Natural killer cell (primary cell): ENCODE results near the gene RXRA. TPM values are rescaled to one million over a fixed set of nuclear protein-coding genes. Genes with fewer than 3 reads are reported as not detected.

Experiments used
- ATAC-seq, 3 donors: fragments of 150-1000 bp in 2 of 3; fragments of 200-7000 bp in 1 of 3; cut with Tn5 transposase; 1 replicate in 1 of 3; 2 replicates in 2 of 3; pipeline ENCODE4 v1.10.0; 2021; ENCODE audit warnings: mild to moderate bottlenecking in 2 of 3, moderate library complexity in 2 of 3
- DNase-seq, 2 donors: peaks; one replicate each; pipeline versions ENCODE4 v3.0.0 to v3.0.0-alpha.2; 2013 to 2021; ENCODE audit warnings: mixed read lengths in 1 of 2
- H3K27ac ChIP-seq: one replicate; pipeline ENCODE4 v1.5.1; 2013; ENCODE audit warnings: mild to moderate bottlenecking, low read length
- H3K27me3 ChIP-seq: one replicate; pipeline ENCODE4 v1.6.1; 2013; ENCODE audit warnings: low read length; ENCODE audit not compliant: control insufficient read depth, insufficient read depth
- H3K36me3 ChIP-seq: one replicate; pipeline ENCODE4 v1.6.1; 2013; ENCODE audit warnings: low read length; ENCODE audit not compliant: control insufficient read depth, insufficient read depth
- H3K4me1 ChIP-seq: one replicate; pipeline ENCODE4 v1.6.1; 2013; ENCODE audit warnings: low read length; ENCODE audit not compliant: control insufficient read depth, insufficient read depth
- H3K4me3 ChIP-seq: one replicate; pipeline ENCODE4 v1.5.1; 2013; ENCODE audit warnings: low read length
- H3K9me3 ChIP-seq: one replicate; pipeline ENCODE4 v1.6.1; 2013; ENCODE audit warnings: low read length; ENCODE audit not compliant: control insufficient read depth, insufficient read depth
- H3K27ac Mint-ChIP-seq, 2 donors: one replicate each; pipeline ENCODE4 v1.8.0; 2022; ENCODE audit warnings: mild to moderate bottlenecking in 2 of 2, mixed read lengths in 2 of 2, moderate library complexity in 1 of 2
- H3K27me3 Mint-ChIP-seq, 2 donors: one replicate each; pipeline ENCODE4 v1.8.0; 2022; ENCODE audit warnings: low read depth in 2 of 2, mixed read lengths in 2 of 2
- H3K36me3 Mint-ChIP-seq: one replicate; pipeline ENCODE4 v1.8.0; 2022; ENCODE audit warnings: mixed read lengths
- H3K4me1 Mint-ChIP-seq, 2 donors: one replicate each; pipeline ENCODE4 v1.8.0; 2022; ENCODE audit warnings: mixed read lengths in 2 of 2
- H3K4me3 Mint-ChIP-seq: one replicate; pipeline ENCODE4 v1.8.0; 2022; ENCODE audit warnings: mild to moderate bottlenecking, moderate library complexity, mixed read lengths
- H3K9me3 Mint-ChIP-seq, 2 donors: one replicate each; pipeline ENCODE4 v1.8.0; 2022; ENCODE audit warnings: mixed read lengths in 2 of 2
- WGBS: methylation state at CpG from one replicate; pipeline ENCODE4 v1.1.7; 2013; ENCODE audit warnings: missing lambda C conversion rate; ENCODE audit not compliant: insufficient coverage; 5-methylcytosine and 5-hydroxymethylcytosine counted together
- intact Hi-C: fragments of 100-400 bp; cut with micrococcal nuclease; formaldehyde crosslinking; loops from one replicate; pipeline ENCODE4 v1.14.2; 2022
- total RNA-seq, 4 donors: library from RNA; stranded (reverse); fragments of 120-200 nt in 1 of 4; gene quantifications; one replicate each; pipeline versions ENCODE4 v1.2.3 to v1.2.4, GENCODE V29; 2013 to 2022
- TF ChIP-seq, protein P1 (sequence below): fragments of 200-600 bp; IDR thresholded peaks from one replicate; pipeline ENCODE4 v1.8.0; 2022; ENCODE audit warnings: antibody characterized with exemption

The RXRA gene
- total RNA-seq, 3 donors from 2014 or later (not counting 1 experiment from before 2014, with no cell fraction given) = 30.9 to 64.1 (median 42.2) TPM

DNA sequence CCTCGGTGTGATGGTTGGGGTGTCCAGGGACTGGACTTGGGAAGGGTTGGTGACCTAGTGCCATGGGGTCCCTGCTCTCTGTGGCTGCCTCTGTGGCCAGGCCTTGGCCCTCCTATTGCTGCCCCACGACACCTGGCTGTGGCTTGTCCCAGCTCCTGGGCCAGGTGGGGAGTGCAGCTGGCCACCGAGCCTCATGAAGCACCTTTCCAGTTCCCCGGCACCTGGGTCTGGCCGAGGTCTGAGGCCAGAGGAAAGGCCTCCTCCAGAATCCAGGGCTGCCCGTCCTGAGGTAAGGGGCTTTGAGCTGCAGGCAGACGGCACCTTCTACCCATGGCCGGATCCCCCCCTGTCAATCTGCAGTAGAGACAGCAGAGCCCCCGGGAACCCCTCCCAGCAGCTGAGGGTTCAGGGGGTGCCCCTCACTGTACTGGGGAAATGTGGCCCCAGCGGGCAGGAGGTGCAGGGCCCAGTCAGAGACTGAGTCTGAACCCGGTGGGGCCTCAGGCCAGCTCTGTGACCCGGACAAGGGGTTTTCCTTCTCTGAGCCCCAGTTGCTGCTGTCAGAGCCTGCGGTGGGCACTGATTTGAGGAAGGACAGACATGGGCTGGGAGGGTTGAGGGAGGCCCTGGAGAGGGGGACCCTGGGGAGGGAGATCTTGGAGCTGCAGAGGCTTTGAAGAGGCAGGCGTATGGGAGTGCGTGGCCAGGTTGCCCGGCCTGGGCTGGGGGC is 54.5 kb downstream of the RXRA start:
- Histone ChIP-seq H3K4me3 (no peak overlapping the region), H3K27me3 (no peaks in the 10 kb centered on the region), H3K9me3 (no peaks in the 10 kb centered on the region), H3K4me1 (peaks cover 82% of the 10 kb centered on the region), H3K27ac (no peak overlapping the region), H3K36me3 (no peaks in the 10 kb centered on the region)
- DNase-seq (no peak), ATAC-seq (no peak)
- Mint-ChIP-seq H3K4me3 (peak overlapping the region; percentile 76), H3K27me3 (no peaks in the 10 kb centered on the region), H3K36me3 (no peaks in the 10 kb centered on the region), H3K4me1 (peaks cover 43 to 60% of the 10 kb centered on the region in 2 donors), H3K27ac (peak overlapping the region; percentile 85 to 97), H3K9me3 (no peaks in the 10 kb centered on the region)
- TF ChIP-seq, protein P1, sequence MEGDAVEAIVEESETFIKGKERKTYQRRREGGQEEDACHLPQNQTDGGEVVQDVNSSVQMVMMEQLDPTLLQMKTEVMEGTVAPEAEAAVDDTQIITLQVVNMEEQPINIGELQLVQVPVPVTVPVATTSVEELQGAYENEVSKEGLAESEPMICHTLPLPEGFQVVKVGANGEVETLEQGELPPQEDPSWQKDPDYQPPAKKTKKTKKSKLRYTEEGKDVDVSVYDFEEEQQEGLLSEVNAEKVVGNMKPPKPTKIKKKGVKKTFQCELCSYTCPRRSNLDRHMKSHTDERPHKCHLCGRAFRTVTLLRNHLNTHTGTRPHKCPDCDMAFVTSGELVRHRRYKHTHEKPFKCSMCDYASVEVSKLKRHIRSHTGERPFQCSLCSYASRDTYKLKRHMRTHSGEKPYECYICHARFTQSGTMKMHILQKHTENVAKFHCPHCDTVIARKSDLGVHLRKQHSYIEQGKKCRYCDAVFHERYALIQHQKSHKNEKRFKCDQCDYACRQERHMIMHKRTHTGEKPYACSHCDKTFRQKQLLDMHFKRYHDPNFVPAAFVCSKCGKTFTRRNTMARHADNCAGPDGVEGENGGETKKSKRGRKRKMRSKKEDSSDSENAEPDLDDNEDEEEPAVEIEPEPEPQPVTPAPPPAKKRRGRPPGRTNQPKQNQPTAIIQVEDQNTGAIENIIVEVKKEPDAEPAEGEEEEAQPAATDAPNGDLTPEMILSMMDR = no peak
- intact Hi-C loops = loop anchor here (5.0 kb wide), 1 partner anchor 62 kb away; no protein-coding TSS in a partner anchor
- WGBS = 87% methylated on average over 16 of the region's 16 CpGs

DNA sequence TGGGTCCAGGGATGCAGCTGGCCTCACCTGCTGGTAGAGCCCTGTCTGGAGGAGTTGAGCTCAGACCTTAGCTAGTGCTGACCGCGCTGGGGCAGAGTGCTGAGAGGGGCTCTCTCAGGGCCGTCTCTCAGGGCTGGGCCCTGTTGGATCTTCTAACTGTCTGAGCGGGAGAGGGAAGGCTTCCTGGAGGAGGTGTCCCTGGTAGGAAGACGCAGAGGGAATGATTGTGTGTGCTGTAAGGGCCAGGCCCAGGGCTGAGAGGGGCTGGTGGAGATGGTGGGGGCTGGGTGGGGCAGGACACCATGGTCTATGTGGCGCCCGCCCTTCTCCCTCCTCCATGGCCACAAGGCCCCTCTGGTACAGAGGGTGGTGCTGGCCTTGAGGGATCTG is 55.0 kb downstream of the RXRA start:
- H3K36me3 ChIP-seq = no peaks in the 10 kb centered on the region
- peaks cover 83% of the 10 kb centered on the region for H3K4me1 ChIP-seq
- no peaks in the 10 kb centered on the region for H3K9me3 ChIP-seq
- Mint-ChIP-seq H3K9me3 (no peaks in the 10 kb centered on the region), H3K4me3 (peak overlapping the region; percentile 90), H3K36me3 (no peaks in the 10 kb centered on the region), H3K27me3 (no peaks in the 10 kb centered on the region), H3K4me1 (peaks cover 42 to 60% of the 10 kb centered on the region in 2 donors), H3K27ac (peak overlapping the region; percentile 85 to 97)
- H3K27ac ChIP-seq = no peak overlapping the region
- intact Hi-C loops = loop anchor here (5.0 kb wide), 1 partner anchor 61 kb away; no protein-coding TSS in a partner anchor
- DNase-seq (no peak), ATAC-seq (no peak)
- TF ChIP-seq, protein P1 = no peak
- 93% methylated on average over 7 of the region's 7 CpGs for WGBS
- H3K4me3 ChIP-seq = no peak overlapping the region
- H3K27me3 ChIP-seq = no peaks in the 10 kb centered on the region

DNA sequence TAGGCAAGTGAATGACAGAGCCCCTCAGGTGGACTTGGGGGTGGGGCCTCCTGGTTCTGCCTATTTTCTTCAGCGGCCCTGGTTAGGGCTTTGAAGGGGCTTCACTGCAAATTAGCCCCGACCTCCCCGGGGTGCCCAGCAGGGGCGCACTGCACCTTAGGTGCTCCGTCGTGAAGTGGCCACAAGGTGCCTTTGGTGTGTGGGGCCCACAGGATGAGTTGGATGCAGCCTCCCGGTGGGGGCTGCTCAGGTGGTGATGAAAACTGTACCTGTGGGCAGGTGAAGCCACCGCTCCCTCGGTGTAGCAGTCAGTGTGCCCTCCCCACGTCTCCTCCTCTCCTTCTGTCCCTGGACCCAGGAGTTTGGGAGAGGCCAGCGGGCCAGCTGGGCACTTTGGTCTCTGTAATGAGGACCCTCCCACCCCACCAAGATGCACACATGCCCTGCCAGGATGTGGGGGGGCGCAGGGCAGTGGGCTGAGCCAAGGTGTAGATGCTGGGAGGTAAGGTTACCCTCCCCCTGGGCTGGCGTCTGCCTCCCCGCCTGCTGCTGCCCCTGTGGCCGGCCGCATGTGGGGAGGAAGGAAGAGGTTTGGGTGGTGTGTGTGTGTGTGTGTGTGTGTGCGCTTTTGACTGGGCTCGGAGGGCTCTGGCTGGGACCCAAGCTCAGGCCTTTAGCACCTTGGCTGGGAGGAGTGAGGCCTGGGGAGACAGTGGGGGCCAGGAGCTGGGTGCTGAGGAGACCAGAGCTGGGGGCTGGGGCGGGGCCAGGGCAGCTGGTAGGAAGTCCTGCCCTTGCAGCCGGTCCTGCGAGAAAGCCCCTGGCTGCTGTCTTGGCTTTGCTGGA is 55.6 kb downstream of the RXRA start:
- TF ChIP-seq, protein P1 = peak; percentile 78
- Mint-ChIP-seq H3K27me3 (no peaks in the 10 kb centered on the region), H3K4me3 (peak overlapping the region; percentile 90), H3K9me3 (no peaks in the 10 kb centered on the region), H3K27ac (peak overlapping the region; percentile 85 to 97), H3K4me1 (peaks cover 38 to 59% of the 10 kb centered on the region in 2 donors), H3K36me3 (no peaks in the 10 kb centered on the region)
- intact Hi-C loops = loop anchor here (2.0 to 5.0 kb wide), 2 partner anchors 21 to 60 kb away; no protein-coding TSS in a partner anchor
- peaks cover 83% of the 10 kb centered on the region for H3K4me1 ChIP-seq
- 8% methylated on average over 20 of the region's 21 CpGs for WGBS
- no peaks in the 10 kb centered on the region for H3K27me3 ChIP-seq
- no peak overlapping the region for H3K27ac ChIP-seq
- H3K4me3 ChIP-seq = peak overlapping the region; percentile 31
- peak; percentile 70 to 85 (median 82) for ATAC-seq
- no peaks in the 10 kb centered on the region for H3K9me3 ChIP-seq
- H3K36me3 ChIP-seq = no peaks in the 10 kb centered on the region
- peak; percentile 69 to 78 for DNase-seq
